Measurements from ENCODE around the gene PDZD2.

The PDZD2 gene

DNA sequence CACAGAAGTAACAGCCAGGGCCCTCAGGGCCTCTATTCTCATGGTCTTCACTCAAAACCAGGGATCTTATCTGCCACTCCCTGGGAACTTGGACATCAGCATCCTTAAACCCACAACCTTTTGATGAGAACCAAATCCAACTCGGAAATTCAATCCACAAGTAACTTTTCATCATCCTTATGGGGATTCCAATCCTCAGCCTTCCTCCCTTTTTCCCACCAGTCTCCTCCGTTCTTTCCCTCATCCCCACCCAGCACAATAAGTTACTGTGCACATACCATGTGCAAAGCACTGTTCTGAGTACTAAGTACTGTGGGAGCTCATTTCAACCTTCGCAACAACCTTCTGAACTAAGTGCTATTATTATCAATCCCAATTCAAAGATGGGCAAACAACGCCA lies 518.1 kb downstream of the PDZD2 start:
- no peak for DNase-seq

DNA sequence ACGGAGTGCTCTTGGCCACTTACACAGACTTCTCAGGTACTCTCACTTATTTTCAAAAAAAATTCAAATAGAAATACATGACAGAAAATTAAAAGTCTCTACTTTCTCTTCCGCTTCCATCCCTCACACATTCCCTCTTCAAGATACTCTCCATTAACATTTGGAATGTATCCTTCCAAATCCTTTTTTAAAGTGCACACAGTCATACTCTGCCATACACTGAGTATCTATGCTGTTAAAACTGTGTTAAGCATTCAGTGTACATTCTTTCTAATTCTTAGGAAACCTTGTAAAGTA lies 519.7 kb downstream of the PDZD2 start:
- DNase-seq = no peak

DNA sequence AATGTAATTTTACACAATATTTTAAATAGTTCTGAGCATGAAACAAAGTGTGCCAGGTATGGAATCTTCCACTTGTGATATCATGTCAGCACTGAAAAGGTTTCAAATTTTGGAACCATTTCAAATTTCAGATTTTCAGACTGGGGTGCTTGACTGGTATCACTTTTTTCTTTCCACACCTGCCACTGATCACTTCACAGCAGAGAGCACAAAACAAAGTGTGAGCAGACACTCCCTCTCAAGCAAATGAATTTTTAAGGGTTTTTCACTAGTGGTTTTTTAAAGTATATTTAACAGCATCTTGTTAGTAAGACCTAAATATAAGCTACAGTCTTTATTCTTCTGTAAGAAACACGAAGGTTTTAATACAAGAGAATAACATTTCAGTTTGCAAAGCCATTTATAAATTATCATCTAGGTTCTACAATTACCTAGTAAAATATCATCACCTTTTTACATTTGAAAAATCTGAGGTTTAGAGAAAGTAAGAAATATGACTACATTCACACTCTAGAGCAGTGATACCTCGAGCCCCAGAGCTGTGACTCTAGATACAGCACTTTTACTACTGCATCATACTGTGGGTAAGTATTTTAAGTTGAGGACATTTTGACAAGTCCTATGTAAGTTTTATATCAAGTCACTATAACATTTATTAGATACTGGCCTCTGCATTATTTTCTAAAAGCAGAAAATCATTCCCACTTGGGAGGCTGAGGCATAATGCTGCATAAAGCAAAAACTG lies 520.6 kb downstream of the PDZD2 start:
- no peak for DNase-seq

DNA sequence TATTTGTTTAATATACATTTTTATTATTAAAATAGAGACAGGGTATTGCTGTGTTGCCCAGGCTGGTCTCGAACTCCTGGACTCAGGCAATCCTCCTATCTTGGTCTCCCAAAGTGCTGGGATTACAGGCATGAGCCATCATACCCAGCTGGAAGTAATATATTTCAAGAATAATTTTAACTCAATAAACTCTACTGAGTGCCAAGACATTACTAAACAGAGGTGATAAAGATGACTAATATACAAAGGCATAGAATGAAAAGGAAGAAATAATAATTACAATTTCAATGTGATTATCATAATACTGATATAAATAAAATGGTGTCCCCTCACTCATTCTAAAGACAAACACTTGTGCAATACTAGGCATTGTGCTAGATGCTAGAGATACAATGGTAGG lies 521.3 kb downstream of the PDZD2 start:
- no peak for DNase-seq
